ENCODE results near the gene DHX34. TPM values are rescaled to one million over a fixed set of nuclear protein-coding genes. Genes with fewer than 3 reads are reported as not detected.
"Not testable (repeated sequence)": the region's sequence is repeated elsewhere in the genome, so short reads cannot be mapped to it uniquely, and the experiment has no call there.

The DHX34 gene
- total RNA-seq, 8 experiments from 2014 or later: 9.4 to 24.5 (median 12.9) TPM

GRCh38 chr19:47336765-47337718 is 12.1 kb upstream of the DHX34 start:
- ATAC-seq (replicated peaks in 6 of 8); H3K4me1 ChIP-seq (replicated peaks in 1 of 2); H3K4me3 ChIP-seq; in situ Hi-C loops (cut with MboI; ENCODE audit: low pct_unique_long_range_greater_than_20kb in 2 of 9, low sequenced_read_pairs in 9 of 9, unreplicated experiment in 9 of 9); H3K27ac ChIP-seq: not testable (repeated sequence)
- WGBS, 10 experiments: 0 to 100% (median 82%) methylated on average over 1 to 5 of the region's 18 CpGs; no CpG with 5 or more reads in 4 of the 10 experiments

DNA sequence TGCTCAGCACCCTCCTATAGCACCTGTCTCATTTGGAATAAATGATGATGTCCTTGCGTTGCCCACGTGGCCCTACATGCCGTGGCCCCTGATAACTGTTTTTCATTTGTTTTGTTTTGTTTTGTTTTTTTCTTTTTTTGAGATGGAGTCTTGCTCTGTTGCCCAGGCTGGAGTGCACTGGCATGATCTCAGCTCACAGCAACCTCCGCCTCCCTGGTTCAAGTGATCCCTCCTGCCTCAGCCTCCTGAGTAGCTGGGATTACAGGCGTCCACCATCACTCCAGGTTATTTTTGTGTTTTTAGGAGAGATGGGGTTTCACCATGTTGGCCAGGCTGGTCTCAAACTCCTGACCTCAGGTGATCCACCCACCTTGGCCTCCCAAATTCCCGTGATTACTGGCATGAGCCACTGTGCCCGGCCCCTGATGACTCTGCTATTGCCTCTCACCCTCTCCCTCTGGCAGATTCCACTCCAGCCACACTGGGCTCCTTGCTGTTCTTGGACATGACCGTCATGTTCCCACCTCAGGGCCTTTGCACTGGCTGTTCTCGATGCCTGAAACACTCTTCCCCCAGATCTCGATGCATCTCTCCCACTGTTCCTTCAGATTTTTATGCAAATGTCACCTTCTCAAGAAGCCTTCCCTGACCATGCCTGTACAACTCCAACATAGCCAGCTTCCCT is 9.8 kb upstream of the DHX34 start:
- Histone ChIP-seq H3K4me1 (replicated peaks in 1 of 2) (no peaks in the 10 kb centered on the region), H3K4me3 (no peak overlapping the region), H3K27ac (no peak overlapping the region)
- WGBS, 10 experiments: 48 to 100% (median 77%) methylated on average over 1 to 8 of the region's 10 CpGs; no CpG with 5 or more reads in 1 of the 10 experiments
- in situ Hi-C loops (cut with MboI; ENCODE audit: low pct_unique_long_range_greater_than_20kb in 2 of 9, low sequenced_read_pairs in 9 of 9, unreplicated experiment in 9 of 9): no loop called here
- ATAC-seq (replicated peaks in 6 of 8): no peak

DNA sequence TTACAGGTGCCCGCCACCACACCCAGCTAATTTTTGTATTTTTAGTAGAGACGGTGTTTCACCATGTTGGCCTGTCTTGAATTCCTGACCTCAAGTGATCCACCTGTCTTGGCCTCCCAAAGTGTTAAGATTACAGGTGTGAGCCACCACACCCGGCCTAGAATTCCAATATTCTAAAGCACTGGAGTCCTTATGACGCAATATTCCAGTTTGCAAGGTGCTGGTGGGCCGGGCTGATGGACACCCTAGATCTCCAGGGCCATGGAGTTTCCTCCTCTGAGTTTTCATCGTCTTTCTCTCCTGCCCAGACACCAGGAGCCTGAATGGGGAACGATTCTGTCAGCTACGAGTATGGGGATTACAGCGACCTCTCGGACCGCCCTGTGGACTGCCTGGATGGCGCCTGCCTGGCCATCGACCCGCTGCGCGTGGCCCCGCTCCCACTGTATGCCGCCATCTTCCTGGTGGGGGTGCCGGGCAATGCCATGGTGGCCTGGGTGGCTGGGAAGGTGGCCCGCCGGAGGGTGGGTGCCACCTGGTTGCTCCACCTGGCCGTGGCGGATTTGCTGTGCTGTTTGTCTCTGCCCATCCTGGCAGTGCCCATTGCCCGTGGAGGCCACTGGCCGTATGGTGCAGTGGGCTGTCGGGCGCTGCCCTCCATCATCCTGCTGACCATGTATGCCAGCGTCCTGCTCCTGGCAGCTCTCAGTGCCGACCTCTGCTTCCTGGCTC is 8.5 kb upstream of the DHX34 start:
- no peak for ATAC-seq (replicated peaks in 6 of 8)
- in situ Hi-C loops (cut with MboI; ENCODE audit: low pct_unique_long_range_greater_than_20kb in 2 of 9, low sequenced_read_pairs in 9 of 9, unreplicated experiment in 9 of 9): no loop called here
- H3K4me3 ChIP-seq: no peak overlapping the region
- WGBS, 10 experiments: 38 to 98% (median 90%) methylated on average over 1 to 14 of the region's 29 CpGs; no CpG with 5 or more reads in 4 of the 10 experiments
- H3K27ac ChIP-seq: no peak overlapping the region
- H3K4me1 ChIP-seq (replicated peaks in 1 of 2): no peaks in the 10 kb centered on the region

GRCh38 chr19:47341734-47342133 is 7.4 kb upstream of the DHX34 start:
- in situ Hi-C loops (cut with MboI; ENCODE audit: low pct_unique_long_range_greater_than_20kb in 2 of 9, low sequenced_read_pairs in 9 of 9, unreplicated experiment in 9 of 9): no loop called here
- WGBS, 10 experiments: 30 to 100% (median 76%) methylated on average over 1 to 4 of the region's 4 CpGs; no CpG with 5 or more reads in 2 of the 10 experiments
- Histone ChIP-seq H3K4me3 (no peak overlapping the region), H3K27ac (no peak overlapping the region), H3K4me1 (replicated peaks in 1 of 2) (no peaks in the 10 kb centered on the region)
- ATAC-seq (replicated peaks in 6 of 8): no peak

- 15 to 90% (median 60%) methylated on average over 1 to 7 of the region's 11 CpGs; no CpG with 5 or more reads in 1 of the 10 experiments for WGBS, 10 experiments
- Histone ChIP-seq H3K27ac (no peak overlapping the region), H3K4me1 (replicated peaks in 1 of 2) (peaks cover 0 to under 1% of the 10 kb centered on the region in 2 donors), H3K4me3 (no peak overlapping the region)
- no peak for ATAC-seq (replicated peaks in 6 of 8)
- in situ Hi-C loops (cut with MboI; ENCODE audit: low pct_unique_long_range_greater_than_20kb in 2 of 9, low sequenced_read_pairs in 9 of 9, unreplicated experiment in 9 of 9): no loop called here
Observed at GRCh38 chr19:47343194-47343802, 5.8 kb upstream of the DHX34 start.

- Histone ChIP-seq H3K4me3 (no peak overlapping the region), H3K4me1 (replicated peaks in 1 of 2) (peaks cover 0 to 5% of the 10 kb centered on the region in 2 donors), H3K27ac (no peak overlapping the region)
- WGBS, 10 experiments: 13 to 100% (median 83%) methylated on average over 1 of the region's 1 CpG; no CpG with 5 or more reads in 4 of the 10 experiments
- ATAC-seq (replicated peaks in 6 of 8): no peak
- in situ Hi-C loops (cut with MboI; ENCODE audit: low pct_unique_long_range_greater_than_20kb in 2 of 9, low sequenced_read_pairs in 9 of 9, unreplicated experiment in 9 of 9): no loop called here
Observed at GRCh38 chr19:47344425-47344824, 4.7 kb upstream of the DHX34 start.

GRCh38 chr19:47346024-47346423 is 3.1 kb upstream of the DHX34 start:
- H3K4me3 ChIP-seq; H3K27ac ChIP-seq; ATAC-seq (replicated peaks in 6 of 8); in situ Hi-C loops (cut with MboI; ENCODE audit: low pct_unique_long_range_greater_than_20kb in 2 of 9, low sequenced_read_pairs in 9 of 9, unreplicated experiment in 9 of 9): not testable (repeated sequence)
- WGBS, 10 experiments: 80 to 100% (median 84%) methylated on average over 1 to 6 of the region's 6 CpGs; no CpG with 5 or more reads in 6 of the 10 experiments
- peaks cover 9 to 12% of the 10 kb centered on the region in 2 donors for H3K4me1 ChIP-seq (replicated peaks in 1 of 2)

- no peak for ATAC-seq (replicated peaks in 6 of 8)
- 66 to 100% (median 86%) methylated on average over 1 to 6 of the region's 6 CpGs for WGBS, 10 experiments
- peaks cover 12 to 18% of the 10 kb centered on the region in 2 donors for H3K4me1 ChIP-seq (replicated peaks in 1 of 2)
- in situ Hi-C loops (cut with MboI; ENCODE audit: low pct_unique_long_range_greater_than_20kb in 2 of 9, low sequenced_read_pairs in 9 of 9, unreplicated experiment in 9 of 9): no loop called here
- H3K27ac ChIP-seq: no peak overlapping the region
- peak overlapping the region in 2 of 5 donors; percentile 67 to 84 for H3K4me3 ChIP-seq
Observed at GRCh38 chr19:47350630-47351029, 1.5 kb downstream of the DHX34 start.

- Histone ChIP-seq H3K4me3 (no peak overlapping the region), H3K4me1 (replicated peaks in 1 of 2) (peaks cover 12 to 18% of the 10 kb centered on the region in 2 donors), H3K27ac (no peak overlapping the region)
- in situ Hi-C loops (cut with MboI; ENCODE audit: low pct_unique_long_range_greater_than_20kb in 2 of 9, low sequenced_read_pairs in 9 of 9, unreplicated experiment in 9 of 9): no loop called here
- ATAC-seq (replicated peaks in 6 of 8): peak in 2 of 8 experiments; percentile 9 to 21
- WGBS, 10 experiments: 17 to 98% (median 80%) methylated on average over 1 to 3 of the region's 3 CpGs; no CpG with 5 or more reads in 4 of the 10 experiments
Observed at GRCh38 chr19:47351548-47351947, 2.4 kb downstream of the DHX34 start.

DNA sequence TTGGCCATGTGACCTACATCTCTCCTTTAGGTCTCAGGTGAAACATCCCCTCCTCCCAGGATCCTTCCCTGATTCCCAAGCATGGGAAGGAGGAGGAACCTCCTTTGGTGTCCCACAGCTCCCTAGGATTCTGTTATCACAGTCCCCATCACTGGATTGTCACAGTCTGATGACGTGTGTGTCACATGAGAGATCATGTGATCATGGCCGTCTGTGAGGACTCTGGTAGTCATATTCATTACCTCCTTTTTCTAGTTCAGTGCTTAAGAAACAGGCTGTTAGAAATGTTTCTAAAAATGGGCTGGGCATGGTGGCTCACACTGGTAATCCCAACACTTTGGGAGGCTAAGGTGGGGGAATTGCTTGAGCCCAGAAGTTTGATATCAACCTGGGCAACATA is 3.0 kb downstream of the DHX34 start:
- WGBS, 10 experiments: 13 to 95% (median 77%) methylated on average over 1 to 2 of the region's 2 CpGs; no CpG with 5 or more reads in 6 of the 10 experiments
- no peak overlapping the region for H3K4me3 ChIP-seq
- in situ Hi-C loops (cut with MboI; ENCODE audit: low pct_unique_long_range_greater_than_20kb in 2 of 9, low sequenced_read_pairs in 9 of 9, unreplicated experiment in 9 of 9): no loop called here
- ATAC-seq (replicated peaks in 6 of 8): no peak
- no peak overlapping the region for H3K27ac ChIP-seq
- H3K4me1 ChIP-seq (replicated peaks in 1 of 2): peaks cover 12 to 18% of the 10 kb centered on the region in 2 donors

DNA sequence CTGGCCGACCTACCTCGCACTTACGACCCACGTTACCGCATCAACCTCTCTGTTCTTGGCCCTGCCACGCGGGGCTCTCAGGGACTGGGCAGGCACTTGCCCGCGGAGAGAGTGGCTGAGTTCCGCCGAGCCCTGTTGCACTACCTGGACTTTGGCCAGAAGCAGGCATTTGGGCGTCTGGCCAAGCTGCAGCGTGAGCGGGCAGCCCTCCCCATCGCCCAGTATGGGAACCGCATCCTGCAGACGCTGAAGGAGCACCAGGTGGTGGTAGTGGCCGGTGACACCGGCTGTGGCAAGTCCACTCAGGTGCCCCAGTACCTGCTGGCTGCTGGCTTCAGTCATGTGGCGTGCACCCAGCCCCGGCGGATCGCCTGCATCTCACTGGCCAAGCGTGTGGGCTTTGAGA is 4.2 kb downstream of the DHX34 start:
- Histone ChIP-seq H3K4me1 (replicated peaks in 1 of 2) (peaks cover 12 to 18% of the 10 kb centered on the region in 2 donors), H3K27ac (no peak overlapping the region), H3K4me3 (no peak overlapping the region)
- 80 to 100% (median 100%) methylated on average over 1 to 6 of the region's 24 CpGs; no CpG with 5 or more reads in 5 of the 10 experiments for WGBS, 10 experiments
- no peak for ATAC-seq (replicated peaks in 6 of 8)
- in situ Hi-C loops (cut with MboI; ENCODE audit: low pct_unique_long_range_greater_than_20kb in 2 of 9, low sequenced_read_pairs in 9 of 9, unreplicated experiment in 9 of 9): no loop called here

DNA sequence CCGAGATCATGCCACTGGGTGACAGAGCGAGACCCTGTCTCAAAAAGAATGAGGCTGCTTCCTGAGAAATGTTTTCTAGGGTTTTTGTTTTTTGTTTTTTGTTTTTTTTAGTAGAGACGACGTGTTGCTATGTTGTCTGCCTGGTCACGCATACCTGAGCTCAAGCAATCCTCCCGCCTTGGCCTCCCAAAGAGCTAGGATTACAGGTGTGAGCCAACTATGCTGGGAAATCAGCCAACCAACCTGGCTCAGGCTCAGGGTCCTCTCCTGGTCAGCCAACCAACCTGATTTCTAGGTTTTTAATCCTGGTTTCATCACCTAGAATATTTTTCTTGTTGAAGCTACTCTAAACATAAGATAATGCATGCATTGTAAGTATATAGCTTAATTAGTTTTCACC is 7.8 kb downstream of the DHX34 start:
- Histone ChIP-seq H3K27ac (no peak overlapping the region), H3K4me3 (no peak overlapping the region), H3K4me1 (replicated peaks in 1 of 2) (peaks cover 0 to 1% of the 10 kb centered on the region in 2 donors)
- in situ Hi-C loops (cut with MboI; ENCODE audit: low pct_unique_long_range_greater_than_20kb in 2 of 9, low sequenced_read_pairs in 9 of 9, unreplicated experiment in 9 of 9): no loop called here
- ATAC-seq (replicated peaks in 6 of 8): no peak
- 80 to 100% (median 98%) methylated on average over 2 to 6 of the region's 6 CpGs; no CpG with 5 or more reads in 3 of the 10 experiments for WGBS, 10 experiments
